ENCODE results near the gene KATNB1.

The KATNB1 gene

DNA sequence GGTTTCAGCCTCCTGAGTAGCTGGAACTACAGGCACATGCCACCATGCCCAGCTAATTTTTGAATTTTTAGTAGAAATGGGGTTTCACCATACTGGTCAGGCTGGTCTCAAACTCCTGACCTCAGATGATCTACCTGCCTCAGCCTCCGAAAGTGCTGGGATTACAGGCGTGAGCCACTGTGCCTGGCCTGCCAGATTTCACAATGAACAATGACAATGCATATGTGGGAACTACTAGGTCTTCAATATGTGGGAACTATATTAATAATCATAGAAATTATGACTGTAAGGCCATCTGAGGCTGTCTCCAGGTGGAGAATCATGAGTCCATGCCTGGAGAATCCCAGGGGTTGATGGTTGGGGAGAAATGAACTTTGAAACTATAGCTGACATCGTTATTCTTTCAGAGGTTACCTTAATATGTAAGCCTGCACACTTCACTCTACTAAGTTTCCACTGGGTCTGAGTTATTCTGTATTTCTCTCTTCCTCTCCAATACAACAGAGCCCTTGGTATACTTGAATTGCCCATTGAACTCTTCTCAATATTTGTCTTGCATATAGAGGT is 48.1 kb upstream of the KATNB1 start:
- TF ChIP-seq GLIS3 (CRISPR knock-in tag; IDR thresholded peaks at IDR 0.05) (no peak), SNAI2 (CRISPR knock-in tag; IDR thresholded peaks at IDR 0.05) (no peak), ZNF70 (CRISPR knock-in tag; IDR thresholded peaks at IDR 0.05) (no peak), ZNF565 (CRISPR knock-in tag; conservative IDR thresholded peaks at IDR 0.05; ENCODE audit: low read depth) (no peak), ZC3H10 (CRISPR knock-in tag; IDR thresholded peaks at IDR 0.05) (no peak), TOX (CRISPR knock-in tag; IDR thresholded peaks at IDR 0.05; ENCODE audit: borderline replicate concordance) (no peak), ZFP30 (CRISPR knock-in tag; IDR thresholded peaks at IDR 0.05) (no peak), TCF4 (CRISPR knock-in tag; IDR thresholded peaks at IDR 0.05; ENCODE audit: borderline replicate concordance) (no peak)
- TF ChIP-seq, protein P1, sequence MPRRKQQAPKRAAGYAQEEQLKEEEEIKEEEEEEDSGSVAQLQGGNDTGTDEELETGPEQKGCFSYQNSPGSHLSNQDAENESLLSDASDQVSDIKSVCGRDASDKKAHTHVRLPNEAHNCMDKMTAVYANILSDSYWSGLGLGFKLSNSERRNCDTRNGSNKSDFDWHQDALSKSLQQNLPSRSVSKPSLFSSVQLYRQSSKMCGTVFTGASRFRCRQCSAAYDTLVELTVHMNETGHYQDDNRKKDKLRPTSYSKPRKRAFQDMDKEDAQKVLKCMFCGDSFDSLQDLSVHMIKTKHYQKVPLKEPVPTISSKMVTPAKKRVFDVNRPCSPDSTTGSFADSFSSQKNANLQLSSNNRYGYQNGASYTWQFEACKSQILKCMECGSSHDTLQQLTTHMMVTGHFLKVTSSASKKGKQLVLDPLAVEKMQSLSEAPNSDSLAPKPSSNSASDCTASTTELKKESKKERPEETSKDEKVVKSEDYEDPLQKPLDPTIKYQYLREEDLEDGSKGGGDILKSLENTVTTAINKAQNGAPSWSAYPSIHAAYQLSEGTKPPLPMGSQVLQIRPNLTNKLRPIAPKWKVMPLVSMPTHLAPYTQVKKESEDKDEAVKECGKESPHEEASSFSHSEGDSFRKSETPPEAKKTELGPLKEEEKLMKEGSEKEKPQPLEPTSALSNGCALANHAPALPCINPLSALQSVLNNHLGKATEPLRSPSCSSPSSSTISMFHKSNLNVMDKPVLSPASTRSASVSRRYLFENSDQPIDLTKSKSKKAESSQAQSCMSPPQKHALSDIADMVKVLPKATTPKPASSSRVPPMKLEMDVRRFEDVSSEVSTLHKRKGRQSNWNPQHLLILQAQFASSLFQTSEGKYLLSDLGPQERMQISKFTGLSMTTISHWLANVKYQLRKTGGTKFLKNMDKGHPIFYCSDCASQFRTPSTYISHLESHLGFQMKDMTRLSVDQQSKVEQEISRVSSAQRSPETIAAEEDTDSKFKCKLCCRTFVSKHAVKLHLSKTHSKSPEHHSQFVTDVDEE (CRISPR knock-in tag; IDR thresholded peaks at IDR 0.05) = no peak

DNA sequence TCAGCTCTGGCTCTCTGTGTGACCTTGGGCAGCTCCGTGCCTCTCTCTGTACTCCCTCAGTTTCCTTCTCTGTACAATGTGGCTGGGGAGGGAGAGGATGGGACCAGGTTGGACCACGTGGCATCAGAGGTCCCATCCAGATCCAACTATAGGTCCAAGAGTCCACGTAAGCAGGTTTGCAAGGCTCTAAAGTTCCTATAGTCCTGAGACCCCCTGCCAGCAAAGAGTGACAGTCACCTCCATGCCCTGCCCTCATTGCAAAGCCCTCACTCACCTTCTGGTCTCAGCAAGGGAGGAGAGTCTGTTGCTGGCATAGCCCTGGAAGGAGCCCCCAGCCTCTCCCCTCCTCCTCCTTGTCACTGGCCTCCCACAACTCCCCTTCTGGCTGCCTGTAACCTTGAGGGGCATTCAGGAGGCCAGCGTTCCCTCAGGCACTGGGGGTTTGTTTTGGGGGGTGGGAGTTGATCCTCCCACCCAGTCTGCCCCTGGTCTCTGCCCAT is 47.0 kb upstream of the KATNB1 start:
- ATAC-seq = no peak
- no peak for TF ChIP-seq ZC3H10 (CRISPR knock-in tag; IDR thresholded peaks at IDR 0.05)
- no peak for TF ChIP-seq RARB (CRISPR knock-in tag; IDR thresholded peaks at IDR 0.05)

More for the DNA sequence above, 48.1 kb upstream of the KATNB1 start:
- ATAC-seq = no peak

DNA sequence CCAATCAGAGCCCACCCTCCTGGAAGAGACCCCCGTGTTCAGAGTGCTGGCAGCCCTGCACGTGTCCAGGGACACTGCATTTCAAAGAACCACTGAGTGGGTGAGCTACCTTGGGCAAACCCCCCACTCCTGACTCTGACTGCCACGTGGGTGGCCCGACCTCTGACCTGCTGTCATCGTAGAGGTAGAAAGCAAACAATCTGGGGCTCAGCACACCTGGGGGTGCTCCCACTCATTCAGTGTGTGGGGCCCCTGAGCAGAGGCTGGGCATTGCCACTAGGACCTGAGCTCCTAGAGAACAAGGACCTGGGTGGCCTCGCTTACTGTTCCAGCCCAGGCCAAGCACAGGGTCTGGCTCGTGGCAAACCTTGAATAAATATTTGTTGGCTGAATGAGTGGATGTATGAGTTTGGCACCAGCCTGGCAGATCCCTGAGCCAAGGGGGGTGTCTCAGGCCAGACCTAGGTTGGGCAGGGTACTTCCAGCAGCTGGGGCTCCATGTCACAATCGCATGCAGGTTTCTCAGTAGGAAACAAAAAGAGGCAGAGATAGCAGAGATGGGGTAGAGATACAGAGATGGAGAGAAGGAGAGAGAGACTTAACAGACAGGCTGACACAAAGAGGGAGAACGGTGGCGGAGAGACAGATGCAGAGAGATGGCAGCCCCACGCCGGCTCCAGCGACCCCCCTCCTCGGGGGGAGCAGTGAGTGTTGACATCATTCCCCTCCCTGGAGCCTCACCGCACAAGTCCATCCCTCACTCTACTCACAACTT is 46.4 kb upstream of the KATNB1 start:
- ATAC-seq = no peak
- TF ChIP-seq ZC3H10 (CRISPR knock-in tag; IDR thresholded peaks at IDR 0.05) (no peak), ZNF565 (CRISPR knock-in tag; conservative IDR thresholded peaks at IDR 0.05; ENCODE audit: low read depth) (no peak), GLIS3 (CRISPR knock-in tag; IDR thresholded peaks at IDR 0.05) (no peak), RARB (CRISPR knock-in tag; IDR thresholded peaks at IDR 0.05) (no peak), SNAI2 (CRISPR knock-in tag; IDR thresholded peaks at IDR 0.05) (no peak), TOX (CRISPR knock-in tag; IDR thresholded peaks at IDR 0.05; ENCODE audit: borderline replicate concordance) (no peak), ZFP30 (CRISPR knock-in tag; IDR thresholded peaks at IDR 0.05) (no peak)
- TF ChIP-seq, protein P2, sequence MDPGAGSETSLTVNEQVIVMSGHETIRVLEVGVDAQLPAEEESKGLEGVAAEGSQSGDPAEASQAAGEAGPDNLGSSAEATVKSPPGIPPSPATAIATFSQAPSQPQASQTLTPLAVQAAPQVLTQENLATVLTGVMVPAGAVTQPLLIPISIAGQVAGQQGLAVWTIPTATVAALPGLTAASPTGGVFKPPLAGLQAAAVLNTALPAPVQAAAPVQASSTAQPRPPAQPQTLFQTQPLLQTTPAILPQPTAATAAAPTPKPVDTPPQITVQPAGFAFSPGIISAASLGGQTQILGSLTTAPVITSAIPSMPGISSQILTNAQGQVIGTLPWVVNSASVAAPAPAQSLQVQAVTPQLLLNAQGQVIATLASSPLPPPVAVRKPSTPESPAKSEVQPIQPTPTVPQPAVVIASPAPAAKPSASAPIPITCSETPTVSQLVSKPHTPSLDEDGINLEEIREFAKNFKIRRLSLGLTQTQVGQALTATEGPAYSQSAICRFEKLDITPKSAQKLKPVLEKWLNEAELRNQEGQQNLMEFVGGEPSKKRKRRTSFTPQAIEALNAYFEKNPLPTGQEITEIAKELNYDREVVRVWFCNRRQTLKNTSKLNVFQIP (CRISPR knock-in tag; IDR thresholded peaks at IDR 0.05; ENCODE audit: borderline replicate concordance, low read depth) = no peak
- TF ChIP-seq, protein P3, sequence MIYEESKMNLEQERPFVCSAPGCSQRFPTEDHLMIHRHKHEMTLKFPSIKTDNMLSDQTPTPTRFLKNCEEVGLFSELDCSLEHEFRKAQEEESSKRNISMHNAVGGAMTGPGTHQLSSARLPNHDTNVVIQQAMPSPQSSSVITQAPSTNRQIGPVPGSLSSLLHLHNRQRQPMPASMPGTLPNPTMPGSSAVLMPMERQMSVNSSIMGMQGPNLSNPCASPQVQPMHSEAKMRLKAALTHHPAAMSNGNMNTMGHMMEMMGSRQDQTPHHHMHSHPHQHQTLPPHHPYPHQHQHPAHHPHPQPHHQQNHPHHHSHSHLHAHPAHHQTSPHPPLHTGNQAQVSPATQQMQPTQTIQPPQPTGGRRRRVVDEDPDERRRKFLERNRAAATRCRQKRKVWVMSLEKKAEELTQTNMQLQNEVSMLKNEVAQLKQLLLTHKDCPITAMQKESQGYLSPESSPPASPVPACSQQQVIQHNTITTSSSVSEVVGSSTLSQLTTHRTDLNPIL (CRISPR knock-in tag; IDR thresholded peaks at IDR 0.05; ENCODE audit: low read depth) = no peak

DNA sequence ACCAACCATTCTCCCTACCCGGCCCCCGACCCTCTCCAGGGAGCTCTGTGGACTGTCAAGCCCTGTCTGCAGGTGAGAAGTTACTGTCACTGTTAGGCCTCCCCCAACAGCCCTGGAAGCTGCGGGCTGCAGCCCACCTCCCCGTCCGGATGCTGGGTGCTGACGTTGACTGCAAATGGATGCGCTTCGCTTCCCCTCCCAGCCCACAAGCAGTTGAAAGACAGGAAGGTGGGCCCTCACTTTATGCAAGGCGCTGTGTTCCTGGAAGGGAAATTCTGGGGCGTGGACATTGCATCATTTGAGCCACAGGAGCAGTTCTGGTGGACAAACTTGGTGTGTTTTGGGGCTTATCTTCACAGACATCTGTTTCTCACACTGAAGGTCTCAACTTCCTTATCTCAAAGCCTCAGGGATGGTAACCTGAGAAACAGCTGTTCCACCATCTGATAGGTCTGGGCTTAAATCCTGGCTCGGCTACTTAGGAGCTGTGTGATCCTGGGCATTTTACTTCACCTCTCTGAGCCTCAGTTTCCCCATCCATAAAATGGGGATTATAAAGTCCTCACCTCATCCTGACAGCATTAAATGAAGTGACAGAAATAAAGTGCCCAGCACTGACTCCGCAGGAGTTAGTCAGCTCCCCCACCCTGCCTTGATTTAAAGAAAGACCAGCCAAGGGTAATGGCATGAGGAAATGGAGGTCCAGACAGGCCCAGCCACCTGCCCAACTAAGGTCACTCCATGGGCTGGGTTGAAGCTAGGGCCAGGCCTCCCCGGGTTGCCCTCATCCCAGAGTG is 45.6 kb upstream of the KATNB1 start:
- no peak for ATAC-seq
- TF ChIP-seq ZNF70 (CRISPR knock-in tag; IDR thresholded peaks at IDR 0.05) = no peak
- no peak for TF ChIP-seq OSR1 (CRISPR knock-in tag; IDR thresholded peaks at IDR 0.05)

DNA sequence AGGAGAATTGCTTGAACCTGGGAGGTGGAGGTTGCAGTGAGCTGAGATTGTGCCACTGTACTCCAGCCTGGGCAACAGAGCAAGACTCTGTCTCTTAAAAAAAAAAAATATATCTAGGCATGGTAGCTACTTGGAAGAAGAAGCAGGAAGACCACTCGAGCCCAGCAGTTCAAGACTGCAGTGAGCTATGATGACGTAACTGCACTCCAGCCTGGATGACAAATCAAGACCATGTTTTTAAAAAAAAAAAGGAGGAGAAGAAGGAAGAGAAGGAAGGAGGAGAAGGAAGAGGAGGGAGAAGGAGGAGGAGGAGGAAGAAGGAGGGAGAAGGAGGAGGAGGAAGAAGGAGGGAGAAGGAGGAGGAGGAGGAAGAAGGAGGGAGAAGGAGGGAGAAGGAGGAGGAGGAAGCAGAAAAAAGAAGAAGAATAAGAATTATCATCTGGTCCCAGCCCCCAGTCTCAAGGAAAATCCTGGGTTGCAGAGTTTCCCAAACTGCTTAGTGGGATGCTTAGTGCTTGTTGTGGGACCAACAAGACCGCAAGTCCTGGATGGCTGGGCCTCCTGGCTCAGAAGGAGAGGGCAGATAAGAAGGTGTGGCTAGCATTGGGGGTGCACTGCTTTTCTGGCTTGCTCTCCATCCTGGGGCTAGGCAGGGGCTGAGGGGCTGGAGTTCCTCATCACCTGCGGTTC is 44.6 kb upstream of the KATNB1 start:
- ATAC-seq = no peak
- TF ChIP-seq, protein P3 (CRISPR knock-in tag; IDR thresholded peaks at IDR 0.05; ENCODE audit: low read depth) = no peak
- TF ChIP-seq, protein P4, sequence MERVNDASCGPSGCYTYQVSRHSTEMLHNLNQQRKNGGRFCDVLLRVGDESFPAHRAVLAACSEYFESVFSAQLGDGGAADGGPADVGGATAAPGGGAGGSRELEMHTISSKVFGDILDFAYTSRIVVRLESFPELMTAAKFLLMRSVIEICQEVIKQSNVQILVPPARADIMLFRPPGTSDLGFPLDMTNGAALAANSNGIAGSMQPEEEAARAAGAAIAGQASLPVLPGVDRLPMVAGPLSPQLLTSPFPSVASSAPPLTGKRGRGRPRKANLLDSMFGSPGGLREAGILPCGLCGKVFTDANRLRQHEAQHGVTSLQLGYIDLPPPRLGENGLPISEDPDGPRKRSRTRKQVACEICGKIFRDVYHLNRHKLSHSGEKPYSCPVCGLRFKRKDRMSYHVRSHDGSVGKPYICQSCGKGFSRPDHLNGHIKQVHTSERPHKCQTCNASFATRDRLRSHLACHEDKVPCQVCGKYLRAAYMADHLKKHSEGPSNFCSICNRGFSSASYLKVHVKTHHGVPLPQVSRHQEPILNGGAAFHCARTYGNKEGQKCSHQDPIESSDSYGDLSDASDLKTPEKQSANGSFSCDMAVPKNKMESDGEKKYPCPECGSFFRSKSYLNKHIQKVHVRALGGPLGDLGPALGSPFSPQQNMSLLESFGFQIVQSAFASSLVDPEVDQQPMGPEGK (CRISPR knock-in tag; IDR thresholded peaks at IDR 0.05; ENCODE audit: borderline replicate concordance) = no peak
- TF ChIP-seq RARB (CRISPR knock-in tag; IDR thresholded peaks at IDR 0.05) (no peak), ZNF70 (CRISPR knock-in tag; IDR thresholded peaks at IDR 0.05) (no peak), OSR1 (CRISPR knock-in tag; IDR thresholded peaks at IDR 0.05) (no peak), BACH2 (CRISPR knock-in tag; IDR thresholded peaks at IDR 0.05; ENCODE audit: borderline replicate concordance) (no peak), ZNF565 (CRISPR knock-in tag; conservative IDR thresholded peaks at IDR 0.05; ENCODE audit: low read depth) (no peak), ZNF8 (CRISPR knock-in tag; IDR thresholded peaks at IDR 0.05) (no peak), GLIS3 (CRISPR knock-in tag; IDR thresholded peaks at IDR 0.05) (no peak), PPARA (CRISPR knock-in tag; IDR thresholded peaks at IDR 0.05; ENCODE audit: borderline replicate concordance) (no peak), ZC3H10 (CRISPR knock-in tag; IDR thresholded peaks at IDR 0.05) (no peak)
- TF ChIP-seq, protein P2 (CRISPR knock-in tag; IDR thresholded peaks at IDR 0.05; ENCODE audit: borderline replicate concordance, low read depth) = no peak
